Measurements from ENCODE around the gene DKK3. TPM values are rescaled to one million over a fixed set of nuclear protein-coding genes. Genes with fewer than 3 reads are reported as not detected.

DKK3 gene
- polyA plus RNA-seq, 1 donor from 2014 or later: 43.6 TPM

GRCh38 chr11:12006552-12007229 lies 1.7 kb downstream of the DKK3 start:
- TF ChIP-seq POLR2AphosphoS5 (IDR thresholded peaks at IDR 0.05) (no peak), CTCF (IDR thresholded peaks at IDR 0.05; ENCODE audit: poor library complexity, severe bottlenecking) (no peak), SMC3 (conservative IDR thresholded peaks at IDR 0.05; ENCODE audit: poor library complexity) (no peak), MXI1 (conservative IDR thresholded peaks at IDR 0.05; ENCODE audit: poor library complexity, severe bottlenecking) (no peak), EZH2 (IDR thresholded peaks at IDR 0.05; ENCODE audit: borderline replicate concordance, insufficient read depth, low read length, poor library complexity, severe bottlenecking) (no peak), REST (IDR thresholded peaks at IDR 0.05; ENCODE audit: borderline replicate concordance) (no peak), RAD21 (conservative IDR thresholded peaks at IDR 0.05) (no peak), TAF1 (IDR thresholded peaks at IDR 0.05; ENCODE audit: low read depth) (no peak), EP300 (conservative IDR thresholded peaks at IDR 0.05; ENCODE audit: poor library complexity, severe bottlenecking) (no peak)
- no peak overlapping the region for H3K9ac ChIP-seq (ENCODE audit: low read length)
- H3K4me2 ChIP-seq (ENCODE audit: low read length): no peak overlapping the region
- H3K9me3 ChIP-seq (ENCODE audit: low read length): no peaks in the 10 kb centered on the region
- H3K9me2 ChIP-seq (ENCODE audit: insufficient read depth, low read length): no peaks in the 10 kb centered on the region
- no peak overlapping the region for H3K27ac ChIP-seq (ENCODE audit: low read length)
- no peaks in the 10 kb centered on the region for H4K20me1 ChIP-seq (ENCODE audit: insufficient read depth)
- H3K79me2 ChIP-seq (replicated peaks; ENCODE audit: insufficient read depth, low read length): no peaks in the 10 kb centered on the region
- H3K4me3 ChIP-seq (ENCODE audit: low read length): no peak overlapping the region
- no peaks in the 10 kb centered on the region for H3K36me3 ChIP-seq (ENCODE audit: insufficient read depth, low read length)
- H2AFZ ChIP-seq (ENCODE audit: low read depth, low read length): no peak overlapping the region
- no peaks in the 10 kb centered on the region for H3F3A ChIP-seq (ENCODE audit: insufficient read depth, low read length, poor library complexity, severe bottlenecking)
- peaks cover 18% of the 10 kb centered on the region for H3K27me3 ChIP-seq (ENCODE audit: insufficient read depth, low read depth, low read length)

- TF ChIP-seq EZH2 (IDR thresholded peaks at IDR 0.05; ENCODE audit: borderline replicate concordance, insufficient read depth, low read length, poor library complexity, severe bottlenecking): no peak
- H3K36me3 ChIP-seq (ENCODE audit: insufficient read depth, low read length): no peaks in the 10 kb centered on the region
- no peak overlapping the region for H3K9ac ChIP-seq (ENCODE audit: low read length)
- no peaks in the 10 kb centered on the region for H4K20me1 ChIP-seq (ENCODE audit: insufficient read depth)
- no peak overlapping the region for H3K4me2 ChIP-seq (ENCODE audit: low read length)
- H2AFZ ChIP-seq (ENCODE audit: low read depth, low read length): no peak overlapping the region
- H3K9me2 ChIP-seq (ENCODE audit: insufficient read depth, low read length): no peaks in the 10 kb centered on the region
- H3K9me3 ChIP-seq (ENCODE audit: low read length): no peaks in the 10 kb centered on the region
- H3F3A ChIP-seq (ENCODE audit: insufficient read depth, low read length, poor library complexity, severe bottlenecking): no peaks in the 10 kb centered on the region
- no peak overlapping the region for H3K4me3 ChIP-seq (ENCODE audit: low read length)
- H3K27ac ChIP-seq (ENCODE audit: low read length): no peak overlapping the region
- peaks cover 18% of the 10 kb centered on the region for H3K27me3 ChIP-seq (ENCODE audit: insufficient read depth, low read depth, low read length)
- H3K79me2 ChIP-seq (replicated peaks; ENCODE audit: insufficient read depth, low read length): no peaks in the 10 kb centered on the region
Measured at GRCh38 chr11:12005476-12005875, 3.0 kb downstream of the DKK3 start.

All from neural cell (in vitro differentiated cells).